H1 (cell line): ENCODE data around the gene SOHLH2. TPM values are rescaled to one million over a fixed set of nuclear protein-coding genes. Genes with fewer than 3 reads are reported as not detected.

Experiments
- CTCF ChIA-PET: fragments of 300-600 bp; sonication (Branson Sonifier 250); formaldehyde crosslinking; loops from one replicate; lab custom pipeline; 2021; ENCODE audit not compliant: partially characterized antibody; lab: Charles Lee
- POLR2A ChIA-PET: fragments of 300-600 bp; sonication (Branson Sonifier 250); formaldehyde crosslinking; loops from one replicate; lab custom pipeline; 2021; ENCODE audit warnings: inconsistent platforms; ENCODE audit not compliant: partially characterized antibody; lab: Charles Lee
- DNase-seq, 2 experiments: peaks; one replicate each; pipeline versions ENCODE4 v3.0.0 to v3.0.0-alpha.2; 2010 to 2022; ENCODE audit warnings: low spot score in 2 of 2, low read depth in 1 of 2, mixed read lengths in 1 of 2
- FAIRE-seq: peaks from 2 replicates; lab custom pipeline; 2011; peaks lifted over from hg19 to GRCh38; lab: Jason Lieb, UNC
- H2AFZ ChIP-seq: 2 replicates; pipeline ENCODE4 v1.8.1; 2012; ENCODE audit warnings: low read length, inconsistent platforms
- H2AK5ac ChIP-seq: 2 replicates; pipeline ENCODE4 v1.6.1; 2013; ENCODE audit warnings: low read depth, low read length
- H2BK120ac ChIP-seq: replicated peaks from 2 replicates; pipeline ENCODE3; 2013; ENCODE audit warnings: low read depth, low read length, inconsistent platforms
- H2BK12ac ChIP-seq: 2 replicates; pipeline ENCODE4 v1.6.1; 2013; ENCODE audit warnings: low read depth, low read length
- H2BK15ac ChIP-seq: 2 replicates; pipeline ENCODE4 v1.6.1; 2013; ENCODE audit warnings: low read length
- H2BK20ac ChIP-seq: 2 replicates; pipeline ENCODE4 v1.6.1; 2013; ENCODE audit warnings: low read length
- H2BK5ac ChIP-seq: 2 replicates; pipeline ENCODE4 v1.6.1; 2013; ENCODE audit warnings: low read depth, low read length
- H3K14ac ChIP-seq: 2 replicates; pipeline ENCODE4 v1.6.1; 2013; ENCODE audit warnings: inconsistent platforms; ENCODE audit not compliant: insufficient read length
- H3K18ac ChIP-seq: 2 replicates; pipeline ENCODE4 v1.6.1; 2013; ENCODE audit warnings: low read length; ENCODE audit errors: extremely low read depth
- H3K23ac ChIP-seq: 2 replicates; pipeline ENCODE4 v1.6.1; 2013; ENCODE audit warnings: inconsistent platforms; ENCODE audit not compliant: insufficient read length
- H3K23me2 ChIP-seq: 2 replicates; pipeline ENCODE4 v1.6.1; 2013; ENCODE audit warnings: low read depth, low read length
- H3K27ac ChIP-seq: 2 replicates; pipeline ENCODE4 v1.6.1; 2011; ENCODE audit warnings: low read depth, low read length, inconsistent platforms
- H3K27me3 ChIP-seq, 4 experiments: replicated peaks in 1 of 4; 1 replicate in 1 of 4; 2 replicates in 3 of 4; pipeline versions ENCODE4 v1.6.1 to v1.8.1; 2011 to 2013; ENCODE audit warnings: low read length in 3 of 4, mild to moderate bottlenecking in 3 of 4, inconsistent platforms in 2 of 4, mixed read lengths in 2 of 4, moderate library complexity in 1 of 4; ENCODE audit not compliant: control insufficient read depth in 3 of 4, insufficient read depth in 3 of 4; ENCODE audit errors: extremely low read depth in 1 of 4
- H3K36me3 ChIP-seq, 4 experiments: 2 replicates each; pipeline versions ENCODE4 v1.6.1 to v1.8.1; 2011 to 2013; ENCODE audit warnings: mild to moderate bottlenecking in 4 of 4, low read length in 3 of 4, moderate library complexity in 2 of 4, control low read depth in 1 of 4, inconsistent platforms in 1 of 4; ENCODE audit not compliant: insufficient read depth in 4 of 4, control insufficient read depth in 2 of 4
- H3K4ac ChIP-seq: replicated peaks from 2 replicates; pipeline ENCODE3; 2013; ENCODE audit warnings: low read length, low read depth, mixed read lengths, inconsistent platforms; ENCODE audit not compliant: insufficient read length
- H3K4me1 ChIP-seq, 4 experiments: replicated peaks in 1 of 4; 1 replicate in 1 of 4; 2 replicates in 3 of 4; pipeline versions ENCODE4 v1.6.1 to v1.8.1; 2011 to 2013; ENCODE audit warnings: low read length in 3 of 4, inconsistent platforms in 2 of 4, mixed read lengths in 1 of 4; ENCODE audit not compliant: insufficient read depth in 4 of 4, control insufficient read depth in 3 of 4
- H3K4me2 ChIP-seq, 2 experiments: 2 replicates each; pipeline versions ENCODE4 v1.6.1 to v1.8.1; 2011 to 2013; ENCODE audit warnings: low read depth in 2 of 2, low read length in 2 of 2, control low read depth in 1 of 2, inconsistent platforms in 1 of 2, mild to moderate bottlenecking in 1 of 2; ENCODE audit not compliant: insufficient read depth in 1 of 2
- H3K4me3 ChIP-seq, 4 experiments: fragments of 200-600, 300-600 bp in 1 of 4; sonication (generic), shearing (Covaris generic), sonication (Bioruptor Twin) in 1 of 4; 2 replicates each; pipeline versions ENCODE4 v1.5.1 to v1.8.1; 2011 to 2016; ENCODE audit warnings: low read length in 4 of 4, low read depth in 3 of 4, control low read depth in 2 of 4, inconsistent platforms in 2 of 4, mild to moderate bottlenecking in 2 of 4, mixed read lengths in 1 of 4, moderate library complexity in 1 of 4; ENCODE audit not compliant: insufficient read depth in 2 of 4; ENCODE audit errors: extremely low read depth in 1 of 4
- H3K56ac ChIP-seq: replicated peaks from 2 replicates; pipeline ENCODE3; 2013; ENCODE audit warnings: low read depth, mild to moderate bottlenecking, mixed read lengths, low read length, inconsistent platforms; ENCODE audit not compliant: insufficient read length
- H3K79me1 ChIP-seq: 2 replicates; pipeline ENCODE4 v1.6.1; 2013; ENCODE audit warnings: low read depth, low read length, control low read depth
- H3K79me2 ChIP-seq, 2 experiments: 2 replicates each; pipeline versions ENCODE4 v1.6.1 to v1.8.1; 2012 to 2013; ENCODE audit warnings: low read length in 2 of 2, mild to moderate bottlenecking in 2 of 2, inconsistent platforms in 1 of 2; ENCODE audit not compliant: insufficient read depth in 2 of 2, control insufficient read depth in 1 of 2
- H3K9ac ChIP-seq, 4 experiments: replicated peaks in 1 of 4; 1 replicate in 1 of 4; 2 replicates in 3 of 4; pipeline versions ENCODE4 v1.6.1 to v1.8.1; 2011 to 2013; ENCODE audit warnings: low read depth in 3 of 4, low read length in 3 of 4, control low read depth in 2 of 4, mild to moderate bottlenecking in 2 of 4, moderate library complexity in 2 of 4, inconsistent platforms in 1 of 4; ENCODE audit errors: extremely low read depth in 1 of 4
- H3K9me3 ChIP-seq, 2 experiments: 2 replicates each; pipeline versions ENCODE4 v1.6.1 to v1.8.1; 2012 to 2013; ENCODE audit warnings: mild to moderate bottlenecking in 2 of 2, moderate library complexity in 2 of 2, control low read depth in 1 of 2, inconsistent platforms in 1 of 2, low read depth in 1 of 2, low read length in 1 of 2, mixed read lengths in 1 of 2; ENCODE audit not compliant: insufficient read depth in 2 of 2
- H4K20me1 ChIP-seq, 2 experiments: replicated peaks in 1 of 2; 2 replicates each; pipeline versions ENCODE3 to v1.8.1; 2011 to 2013; ENCODE audit warnings: inconsistent platforms in 2 of 2, low read length in 2 of 2, mild to moderate bottlenecking in 1 of 2; ENCODE audit not compliant: insufficient read depth in 2 of 2, control insufficient read depth in 1 of 2
- H4K5ac ChIP-seq: 2 replicates; pipeline ENCODE4 v1.6.1; 2013; ENCODE audit warnings: low read length, low read depth, mixed read lengths, inconsistent platforms; ENCODE audit not compliant: insufficient read length
- H4K8ac ChIP-seq: 2 replicates; pipeline ENCODE4 v1.8.0; 2013; ENCODE audit warnings: mild to moderate bottlenecking, moderate library complexity, low read length, inconsistent platforms; ENCODE audit not compliant: insufficient read depth; ENCODE audit errors: extremely low read depth
- H4K91ac ChIP-seq: replicated peaks from 2 replicates; pipeline ENCODE3; 2013; ENCODE audit warnings: low read length, mixed read lengths, inconsistent platforms; ENCODE audit not compliant: insufficient read length
- BACH1 ChIP-seq: IDR thresholded peaks from 2 replicates; pipeline ENCODE4 v1.6.1; 2012; ENCODE audit warnings: low read length, improper control_type of control experiment
- EP300 ChIP-seq, 2 experiments: IDR thresholded peaks; 1 replicate in 1 of 2; 2 replicates in 1 of 2; pipeline ENCODE4 v1.6.1; 2011 to 2012; ENCODE audit warnings: low read depth in 2 of 2, low read length in 2 of 2, mild to moderate bottlenecking in 2 of 2, borderline replicate concordance in 1 of 2, inconsistent platforms in 1 of 2, moderate library complexity in 1 of 2
- GABPA ChIP-seq: IDR thresholded peaks from 2 replicates; pipeline ENCODE4 v1.6.1; 2011; ENCODE audit warnings: mild to moderate bottlenecking, low read length, moderate library complexity, borderline replicate concordance; ENCODE audit not compliant: insufficient read depth
- HDAC6 ChIP-seq: IDR thresholded peaks from one replicate; pipeline ENCODE4 v1.7.1; 2012; ENCODE audit warnings: low read depth, mild to moderate bottlenecking, inconsistent platforms, low read length, moderate library complexity
- POLR2AphosphoS5 ChIP-seq: IDR thresholded peaks from 2 replicates; pipeline ENCODE4 v1.6.1; 2011; ENCODE audit warnings: low read depth, low read length
- SIRT6 ChIP-seq: IDR thresholded peaks from one replicate; pipeline ENCODE4 v1.7.1; 2012; ENCODE audit warnings: low read length, inconsistent platforms
- SUZ12 ChIP-seq: fragments of 200-600 bp; sonication (generic); IDR thresholded peaks from 2 replicates; pipeline ENCODE4 v1.6.1; 2012; ENCODE audit warnings: mild to moderate bottlenecking, inconsistent platforms, low read length, moderate library complexity, mixed read lengths
- TEAD4 ChIP-seq: IDR thresholded peaks from 2 replicates; pipeline ENCODE4 v1.6.1; 2012; ENCODE audit warnings: low read depth, low read length, inconsistent platforms, mixed read lengths
- ZNF274 ChIP-seq: IDR thresholded peaks from 2 replicates; pipeline ENCODE4 v1.7.0; 2012; ENCODE audit warnings: low read length, borderline replicate concordance; ENCODE audit errors: extremely low read depth
- WGBS, 2 experiments: shearing (Covaris generic) in 1 of 2; methylation state at CpG; one replicate each; pipeline versions ENCODE4 v1.1.6 to v1.1.7; 2013 to 2015; ENCODE audit warnings: low lambda C conversion rate in 2 of 2, mixed read lengths in 2 of 2, inconsistent platforms in 1 of 2, low coverage in 1 of 2, missing lambda C conversion rate in 1 of 2; ENCODE audit not compliant: insufficient replicate concordance in 2 of 2, insufficient coverage in 1 of 2, insufficient read length in 1 of 2; ENCODE audit errors: extremely low coverage in 1 of 2, missing lambda C conversion rate in 1 of 2; 5-methylcytosine and 5-hydroxymethylcytosine counted together
- polyA plus RNA-seq, 7 experiments: library from polyadenylated mRNA; depleted of rRNA in 3 of 7; stranded (reverse) in 5 of 7; unstranded in 2 of 7; fragments of >200 nt in 5 of 7; fragments of 200-250 nt in 2 of 7; gene quantifications; 1 replicate in 5 of 7; 2 replicates in 1 of 7; 4 replicates in 1 of 7; pipeline versions ENCODE4 v1.2.1 to v1.2.3, GENCODE V29; 2011 to 2013; ENCODE audit warnings: missing spikeins in 2 of 7, mixed read lengths in 2 of 7
- total RNA-seq: library from RNA; stranded (reverse); fragmentation: NEBNext Ultra II Directional; extraction: Animal tissue kit (Norgen Biotek cat#: 25700); gene quantifications from 2 replicates; pipeline ENCODE4 v1.2.1, GENCODE V29; 2021
- TF ChIP-seq, protein P1 (sequence below), 3 experiments: IDR thresholded peaks; 1 replicate in 2 of 3; 2 replicates in 1 of 3; pipeline versions ENCODE4 v1.5.1 to v1.6.1; 2011; ENCODE audit warnings: low read length in 3 of 3, mild to moderate bottlenecking in 3 of 3, inconsistent platforms in 2 of 3, low read depth in 1 of 3, moderate library complexity in 1 of 3; ENCODE audit not compliant: insufficient read depth in 1 of 3; ENCODE audit errors: control extremely low read depth in 1 of 3

Gene SOHLH2
- total and polyA plus RNA-seq, 2 of the 8 experiments (the other 6 are each of a cell fraction or from before 2014, with no cell fraction given), result 6.8 to 10.3 TPM

DNA sequence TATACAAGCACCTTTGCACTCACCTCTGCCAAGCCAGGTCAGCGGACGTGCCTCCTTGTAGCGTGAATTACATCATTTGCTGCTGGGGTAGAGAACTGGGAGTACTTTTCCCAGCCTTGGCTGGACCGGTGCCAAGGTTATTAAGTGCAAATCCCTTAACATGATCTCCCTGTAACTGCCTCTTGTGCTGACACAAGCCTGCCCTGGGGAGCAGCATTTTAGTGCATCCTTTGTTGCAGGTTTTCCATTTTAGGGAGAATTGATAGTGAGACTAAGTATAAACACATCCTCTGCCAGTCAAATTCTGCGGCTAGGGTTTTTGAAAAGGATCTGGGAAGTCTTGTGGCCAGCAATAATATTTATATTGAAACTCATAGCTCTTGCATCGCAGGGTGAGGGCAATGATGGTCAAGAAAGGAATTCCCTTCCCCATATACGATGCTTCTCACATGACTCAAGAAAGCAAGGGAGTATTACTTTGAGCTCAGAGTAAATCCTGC is 50.5 kb downstream of the SOHLH2 start:
- H3K27ac ChIP-seq, result no peak overlapping the region
- no peaks in the 10 kb centered on the region for H3K9me3 ChIP-seq
- TF ChIP-seq SUZ12 (no peak), TEAD4 (no peak), BACH1 (no peak), HDAC6 (no peak), EP300 (IDR thresholded peaks at IDR 0.05; ENCODE audit: borderline replicate concordance in 1 of 2, low read depth in 2 of 2, low read length in 2 of 2) (no peak), ZNF274 (no peak), POLR2AphosphoS5 (no peak), SIRT6 (no peak), GABPA (no peak)
- TF ChIP-seq, protein P1, sequence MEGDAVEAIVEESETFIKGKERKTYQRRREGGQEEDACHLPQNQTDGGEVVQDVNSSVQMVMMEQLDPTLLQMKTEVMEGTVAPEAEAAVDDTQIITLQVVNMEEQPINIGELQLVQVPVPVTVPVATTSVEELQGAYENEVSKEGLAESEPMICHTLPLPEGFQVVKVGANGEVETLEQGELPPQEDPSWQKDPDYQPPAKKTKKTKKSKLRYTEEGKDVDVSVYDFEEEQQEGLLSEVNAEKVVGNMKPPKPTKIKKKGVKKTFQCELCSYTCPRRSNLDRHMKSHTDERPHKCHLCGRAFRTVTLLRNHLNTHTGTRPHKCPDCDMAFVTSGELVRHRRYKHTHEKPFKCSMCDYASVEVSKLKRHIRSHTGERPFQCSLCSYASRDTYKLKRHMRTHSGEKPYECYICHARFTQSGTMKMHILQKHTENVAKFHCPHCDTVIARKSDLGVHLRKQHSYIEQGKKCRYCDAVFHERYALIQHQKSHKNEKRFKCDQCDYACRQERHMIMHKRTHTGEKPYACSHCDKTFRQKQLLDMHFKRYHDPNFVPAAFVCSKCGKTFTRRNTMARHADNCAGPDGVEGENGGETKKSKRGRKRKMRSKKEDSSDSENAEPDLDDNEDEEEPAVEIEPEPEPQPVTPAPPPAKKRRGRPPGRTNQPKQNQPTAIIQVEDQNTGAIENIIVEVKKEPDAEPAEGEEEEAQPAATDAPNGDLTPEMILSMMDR (IDR thresholded peaks at IDR 0.05; ENCODE audit: control extremely low read depth in 1 of 3, insufficient read depth in 1 of 3, low read depth in 1 of 3, low read length in 3 of 3), result no peak

More for the DNA sequence above, 50.5 kb downstream of the SOHLH2 start:
- H4K8ac ChIP-seq, result 0 out of 2 replicates have a peak overlapping the region, but pooled peaks have one; percentile 54
- no peak overlapping the region for H3K23ac ChIP-seq
- H3K27me3 ChIP-seq, result no peaks in the 10 kb centered on the region
- H2BK20ac ChIP-seq, result no peak overlapping the region
- H2BK5ac ChIP-seq, result no peak overlapping the region
- no peaks in the 10 kb centered on the region for H3K79me2 ChIP-seq
- H4K91ac ChIP-seq, result no peak overlapping the region
- H3K4me3 ChIP-seq, result no peak overlapping the region
- no peak overlapping the region for H3K18ac ChIP-seq
- no peak for DNase-seq
- H2AFZ ChIP-seq, result peak overlapping the region; percentile 31
- WGBS, 2 experiments, result 79% methylated on average over 7 of the region's 7 CpGs; no CpG with 5 or more reads in 1 of the 2 experiments
- FAIRE-seq, result no peak
- H3K4ac ChIP-seq, result no peak overlapping the region
- no peaks in the 10 kb centered on the region for H3K23me2 ChIP-seq
- H2AK5ac ChIP-seq, result no peak overlapping the region
- no peak overlapping the region for H3K9ac ChIP-seq
- H2BK15ac ChIP-seq, result no peak overlapping the region
- H4K20me1 ChIP-seq, result no peaks in the 10 kb centered on the region
- H3K56ac ChIP-seq, result no peak overlapping the region
- H3K14ac ChIP-seq, result no peak overlapping the region
- no peak overlapping the region for H2BK12ac ChIP-seq
- no peak overlapping the region for H4K5ac ChIP-seq
- no peaks in the 10 kb centered on the region for H3K79me1 ChIP-seq
- H3K36me3 ChIP-seq, result no peaks in the 10 kb centered on the region
- no peak overlapping the region for H3K4me2 ChIP-seq
- peaks cover 3 to 7% (median 5%) of the 10 kb centered on the region in 4 experiments; a peak in 4 of 7 replicates for H3K4me1 ChIP-seq
- no peak overlapping the region for H2BK120ac ChIP-seq
- CTCF ChIA-PET, result interaction anchor here (0.9 to 1.8 kb wide), 3 partner anchors 9 to 185 kb away, joined by 3 to 5 read pairs (median 4); no protein-coding TSS in a partner anchor
- POLR2A ChIA-PET, result interaction anchor here (0.6 to 0.7 kb wide), 2 partner anchors 185 to 836 kb away, joined by 3 to 4 read pairs; no protein-coding TSS in a partner anchor
